HepG2 (cell line): ENCODE data around the gene ZNF544. TPM values are rescaled to one million over a fixed set of nuclear protein-coding genes. Genes with fewer than 3 reads are reported as not detected.

Source experiments
- ATF5 ChIP-seq: sonication (generic); formaldehyde crosslinking; IDR thresholded peaks from 2 replicates; pipeline ENCODE4 v1.4.0; 2020; ENCODE audit warnings: mild to moderate bottlenecking, low read depth, missing genetic modification reagents
- DMTF1 ChIP-seq: sonication (generic); formaldehyde crosslinking; IDR thresholded peaks from 2 replicates; pipeline ENCODE4 v1.4.0; 2020; ENCODE audit warnings: mild to moderate bottlenecking, missing genetic modification reagents
- FOXA3 ChIP-seq: IDR thresholded peaks from 2 replicates; pipeline ENCODE4 v1.6.1; 2016; ENCODE audit warnings: missing genetic modification reagents, missing compliant biosample characterization
- NR2F2 ChIP-seq: IDR thresholded peaks from 2 replicates; pipeline ENCODE4 v1.6.1; 2012; ENCODE audit warnings: low read depth, inconsistent platforms, borderline replicate concordance
- POGZ ChIP-seq: sonication (generic); formaldehyde crosslinking; IDR thresholded peaks from 2 replicates; pipeline ENCODE4 v1.4.0; 2020; ENCODE audit warnings: mild to moderate bottlenecking, missing genetic modification reagents
- RBAK ChIP-seq: sonication (generic); formaldehyde crosslinking; IDR thresholded peaks from 2 replicates; pipeline ENCODE4 v1.5.1; 2020; ENCODE audit warnings: mild to moderate bottlenecking, missing genetic modification reagents
- SAP130 ChIP-seq: IDR thresholded peaks from 2 replicates; pipeline ENCODE4 v1.6.1; 2016; ENCODE audit warnings: low read depth
- TAF15 ChIP-seq: fragments of 200-400 bp; formaldehyde crosslinking; IDR thresholded peaks from one replicate; pipeline ENCODE4 v1.6.1; 2018; ENCODE audit warnings: mild to moderate bottlenecking, low read depth, low read length; ENCODE audit not compliant: poor library complexity, severe bottlenecking
- TRAFD1 ChIP-seq: sonication (generic); formaldehyde crosslinking; IDR thresholded peaks from 2 replicates; pipeline ENCODE4 v1.5.1; 2020; ENCODE audit warnings: missing genetic modification reagents, mild to moderate bottlenecking, borderline replicate concordance
- ZFP82 ChIP-seq: sonication (generic); formaldehyde crosslinking; IDR thresholded peaks from 2 replicates; pipeline ENCODE4 v1.5.1; 2020; ENCODE audit warnings: mild to moderate bottlenecking, missing genetic modification reagents, borderline replicate concordance
- ZNF768 ChIP-seq: sonication (generic); formaldehyde crosslinking; IDR thresholded peaks from 2 replicates; pipeline ENCODE4 v1.4.0; 2020; ENCODE audit warnings: missing genetic modification reagents
- ZNF879 ChIP-seq: sonication (generic); formaldehyde crosslinking; IDR thresholded peaks from 2 replicates; pipeline ENCODE4 v1.8.1; 2023; ENCODE audit warnings: missing genetic modification reagents
- polyA plus RNA-seq, 8 experiments: library from polyadenylated mRNA; depleted of rRNA in 3 of 8; stranded (reverse) in 7 of 8; unstranded in 1 of 8; fragments of >200 nt; fragmentation: Illumina TruSeq in 4 of 8; extraction: Trizol in 4 of 8; gene quantifications; 2 replicates each; pipeline versions ENCODE4 v1.2.1 to v1.2.3, GENCODE V29; 2011 to 2016; ENCODE audit warnings: low read depth in 4 of 8, missing spikeins in 1 of 8, mixed read lengths in 1 of 8; ENCODE audit not compliant: insufficient read depth in 1 of 8
- total RNA-seq, 5 experiments: library from RNA; depleted of rRNA; stranded (reverse); fragments of >200 nt; fragmentation: Illumina TruSeq; extraction: Trizol; gene quantifications; 2 replicates each; pipeline ENCODE4 v1.2.3, GENCODE V29; 2016; ENCODE audit warnings: low read depth in 1 of 5
- TF ChIP-seq, protein P1 (sequence below), 2 experiments: sonication (generic) in 1 of 2; formaldehyde crosslinking in 1 of 2; IDR thresholded peaks; 2 replicates each; pipeline versions ENCODE4 v1.4.0 to v1.6.1; 2018 to 2020; ENCODE audit warnings: missing genetic modification reagents in 2 of 2, borderline replicate concordance in 1 of 2, low read depth in 1 of 2, mild to moderate bottlenecking in 1 of 2, missing biosample characterization in 1 of 2

Gene ZNF544
- total and polyA plus RNA-seq, 2 of the 13 experiments (the other 11 are each of a cell fraction or from before 2014, with no cell fraction given) = 13.1 to 17.0 TPM

GRCh38 chr19:58181902-58182576 lies 46.7 kb upstream of the ZNF544 start (continued):
- TF ChIP-seq TRAFD1 (CRISPR knock-in tag) = no peak
- TF ChIP-seq POGZ (CRISPR knock-in tag) = no peak
- TF ChIP-seq FOXA3 (CRISPR knock-in tag) = peak; percentile 54
- no peak for TF ChIP-seq TAF15
- TF ChIP-seq RBAK (CRISPR knock-in tag) = no peak
- TF ChIP-seq NR2F2 = no peak
- no peak for TF ChIP-seq ATF5
- TF ChIP-seq, protein P1, sequence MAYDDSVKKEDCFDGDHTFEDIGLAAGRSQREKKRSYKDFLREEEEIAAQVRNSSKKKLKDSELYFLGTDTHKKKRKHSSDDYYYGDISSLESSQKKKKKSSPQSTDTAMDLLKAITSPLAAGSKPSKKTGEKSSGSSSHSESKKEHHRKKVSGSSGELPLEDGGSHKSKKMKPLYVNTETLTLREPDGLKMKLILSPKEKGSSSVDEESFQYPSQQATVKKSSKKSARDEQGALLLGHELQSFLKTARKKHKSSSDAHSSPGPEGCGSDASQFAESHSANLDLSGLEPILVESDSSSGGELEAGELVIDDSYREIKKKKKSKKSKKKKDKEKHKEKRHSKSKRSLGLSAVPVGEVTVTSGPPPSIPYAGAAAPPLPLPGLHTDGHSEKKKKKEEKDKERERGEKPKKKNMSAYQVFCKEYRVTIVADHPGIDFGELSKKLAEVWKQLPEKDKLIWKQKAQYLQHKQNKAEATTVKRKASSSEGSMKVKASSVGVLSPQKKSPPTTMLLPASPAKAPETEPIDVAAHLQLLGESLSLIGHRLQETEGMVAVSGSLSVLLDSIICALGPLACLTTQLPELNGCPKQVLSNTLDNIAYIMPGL (CRISPR knock-in tag; IDR thresholded peaks at IDR 0.05; ENCODE audit: borderline replicate concordance in 1 of 2, low read depth in 1 of 2) = peak; percentile 35 to 57; a peak in 2 of 4 replicates
- peak; percentile 41; the same call in 1 of the 2 replicates for TF ChIP-seq SAP130
- no peak for TF ChIP-seq ZNF879
- 0 out of 2 replicates have a peak, but pooled peaks have one; percentile 2 for TF ChIP-seq ZFP82 (CRISPR knock-in tag)
- TF ChIP-seq DMTF1 = 0 out of 2 replicates have a peak, but pooled peaks have one; percentile 18
- TF ChIP-seq ZNF768 (CRISPR knock-in tag) = no peak
